HEK293T (cell line): ENCODE measurements around the gene ADSS1.

Source experiments
- ARNT ChIP-seq: fragments of 450-650 bp; IDR thresholded peaks from 2 replicates; pipeline ENCODE4 v1.6.1; 2017; ENCODE audit warnings: mild to moderate bottlenecking
- BHLHE40 ChIP-seq: fragments of 450-650 bp; IDR thresholded peaks from 2 replicates; pipeline ENCODE4 v1.6.1; 2016; ENCODE audit warnings: mild to moderate bottlenecking, moderate library complexity, borderline replicate concordance
- CTBP1 ChIP-seq: fragments of 450-650 bp; IDR thresholded peaks from 2 replicates; pipeline ENCODE4 v1.6.1; 2016; ENCODE audit warnings: borderline replicate concordance
- ELF4 ChIP-seq: fragments of 450-650 bp; IDR thresholded peaks from 2 replicates; pipeline ENCODE4 v1.6.1; 2017; ENCODE audit warnings: antibody characterized with exemption
- FOXA1 ChIP-seq: fragments of 450-650 bp; IDR thresholded peaks from 2 replicates; pipeline ENCODE4 v1.6.1; 2016; ENCODE audit warnings: mild to moderate bottlenecking
- FOXK2 ChIP-seq: fragments of 450-650 bp; IDR thresholded peaks from 2 replicates; pipeline ENCODE4 v1.6.1; 2016; ENCODE audit warnings: mild to moderate bottlenecking
- HDGF ChIP-seq: fragments of 450-650 bp; IDR thresholded peaks from 2 replicates; pipeline ENCODE4 v1.6.1; 2017; ENCODE audit warnings: antibody characterized with exemption, borderline replicate concordance
- L3MBTL2 ChIP-seq: fragments of 450-650 bp; conservative IDR thresholded peaks from 2 replicates; pipeline ENCODE4 v1.6.1; 2016; ENCODE audit warnings: mild to moderate bottlenecking
- SP1 ChIP-seq: fragments of 450-650 bp; IDR thresholded peaks from 2 replicates; pipeline ENCODE4 v1.6.1; 2017
- SUZ12 ChIP-seq: fragments of 450-650 bp; IDR thresholded peaks from 2 replicates; pipeline ENCODE4 v1.6.1; 2016; ENCODE audit warnings: mild to moderate bottlenecking
- TARDBP ChIP-seq: fragments of 450-650 bp; IDR thresholded peaks from 2 replicates; pipeline ENCODE4 v1.6.1; 2016
- ZNF384 ChIP-seq: fragments of 450-650 bp; IDR thresholded peaks from 2 replicates; pipeline ENCODE4 v1.6.1; 2016
- TF ChIP-seq, protein P1 (sequence below): fragments of 450-650 bp; IDR thresholded peaks from 2 replicates; pipeline ENCODE4 v1.6.1; 2016

DNA sequence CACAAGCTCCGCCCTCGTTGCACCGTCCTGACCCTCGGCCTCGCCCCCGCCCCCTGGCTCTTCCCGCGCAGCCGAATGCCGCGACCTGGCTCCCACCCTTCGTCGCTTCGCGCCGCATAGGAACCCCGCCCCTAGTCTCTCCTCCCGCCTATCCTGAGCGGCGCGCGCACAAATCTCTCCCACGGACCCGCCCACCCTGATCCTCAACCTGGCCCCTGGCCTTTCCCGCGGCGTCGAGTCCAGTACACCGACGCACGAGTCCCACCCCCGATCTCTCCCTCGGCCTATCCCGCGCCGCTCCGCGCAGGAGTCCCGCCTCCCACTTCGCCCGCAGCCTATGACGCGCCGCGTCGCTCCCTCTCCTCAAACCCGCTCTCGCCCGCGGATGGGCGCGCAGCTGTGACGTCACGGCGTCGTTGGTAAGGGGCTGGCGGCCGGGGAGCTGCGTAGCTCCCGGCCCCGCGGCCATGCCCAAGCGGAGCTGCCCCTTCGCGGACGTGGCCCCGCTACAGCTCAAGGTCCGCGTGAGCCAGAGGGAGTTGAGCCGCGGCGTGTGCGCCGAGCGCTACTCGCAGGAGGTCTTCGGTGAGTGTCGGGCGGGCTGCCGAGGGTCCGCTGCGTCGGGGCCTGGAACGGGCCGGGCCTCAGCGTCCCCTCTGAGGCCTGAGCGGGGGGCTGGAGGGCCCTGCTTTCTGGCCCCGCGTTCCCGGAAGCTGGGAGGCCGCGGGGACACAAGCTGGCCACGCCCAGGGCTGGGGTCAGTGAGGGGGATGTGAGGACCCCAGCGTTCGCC is 28.9 kb downstream of the ADSS1 start, which contains the start of gene SIVA1:
- TF ChIP-seq SP1 (no peak), FOXA1 (no peak), ARNT (no peak), CTBP1 (no peak), SUZ12 (no peak), BHLHE40 (no peak), FOXK2 (no peak), L3MBTL2 (peak; percentile 53), HDGF (no peak), TARDBP (no peak), ZNF384 (no peak), ELF4 (no peak)
- TF ChIP-seq, protein P1, sequence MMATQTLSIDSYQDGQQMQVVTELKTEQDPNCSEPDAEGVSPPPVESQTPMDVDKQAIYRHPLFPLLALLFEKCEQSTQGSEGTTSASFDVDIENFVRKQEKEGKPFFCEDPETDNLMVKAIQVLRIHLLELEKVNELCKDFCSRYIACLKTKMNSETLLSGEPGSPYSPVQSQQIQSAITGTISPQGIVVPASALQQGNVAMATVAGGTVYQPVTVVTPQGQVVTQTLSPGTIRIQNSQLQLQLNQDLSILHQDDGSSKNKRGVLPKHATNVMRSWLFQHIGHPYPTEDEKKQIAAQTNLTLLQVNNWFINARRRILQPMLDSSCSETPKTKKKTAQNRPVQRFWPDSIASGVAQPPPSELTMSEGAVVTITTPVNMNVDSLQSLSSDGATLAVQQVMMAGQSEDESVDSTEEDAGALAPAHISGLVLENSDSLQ = peak; percentile 65; the same call in 1 of the 2 replicates
